ENCODE measurements around the gene FPR1.

DNA sequence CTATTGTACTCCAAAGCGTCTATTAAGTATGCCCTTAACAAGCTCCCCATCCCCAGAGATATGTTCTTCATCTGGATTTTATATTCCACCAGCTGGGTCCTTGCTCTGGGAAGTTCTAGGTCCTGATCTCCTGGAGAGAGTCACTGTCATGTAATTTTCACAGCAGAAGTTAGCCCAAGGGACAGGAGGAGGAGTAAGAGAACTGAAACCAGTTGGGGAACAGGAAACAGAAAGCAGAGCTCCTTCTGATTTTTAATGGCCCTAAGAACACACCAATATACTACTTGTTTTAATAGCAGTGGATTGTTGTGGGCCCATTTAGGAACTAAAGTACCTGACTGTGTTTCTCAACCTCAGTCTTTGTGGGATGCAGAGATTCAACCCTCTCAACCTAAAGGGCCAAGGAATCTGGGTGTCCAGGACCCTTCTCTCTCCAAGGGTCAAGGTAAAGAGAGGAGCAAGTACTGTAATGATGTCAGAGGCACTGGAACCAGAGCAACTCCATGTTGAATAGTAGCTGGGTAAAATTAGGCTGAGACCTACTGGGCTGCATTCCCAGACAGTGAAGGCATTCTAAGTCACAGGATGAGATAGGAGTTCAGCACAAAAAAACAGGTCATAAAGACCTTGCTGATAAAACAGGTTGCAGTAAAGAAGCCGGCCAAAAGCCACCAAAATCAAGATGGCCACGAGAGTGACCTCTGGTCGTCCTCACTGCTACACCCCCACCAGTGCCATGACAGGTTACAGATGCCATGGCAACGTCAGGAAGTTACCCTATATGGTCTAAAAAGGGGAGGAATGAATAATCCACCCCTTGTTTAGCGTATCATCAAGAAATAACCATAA, 35.2 kb upstream of the FPR1 start:
- TF ChIP-seq, protein P1, sequence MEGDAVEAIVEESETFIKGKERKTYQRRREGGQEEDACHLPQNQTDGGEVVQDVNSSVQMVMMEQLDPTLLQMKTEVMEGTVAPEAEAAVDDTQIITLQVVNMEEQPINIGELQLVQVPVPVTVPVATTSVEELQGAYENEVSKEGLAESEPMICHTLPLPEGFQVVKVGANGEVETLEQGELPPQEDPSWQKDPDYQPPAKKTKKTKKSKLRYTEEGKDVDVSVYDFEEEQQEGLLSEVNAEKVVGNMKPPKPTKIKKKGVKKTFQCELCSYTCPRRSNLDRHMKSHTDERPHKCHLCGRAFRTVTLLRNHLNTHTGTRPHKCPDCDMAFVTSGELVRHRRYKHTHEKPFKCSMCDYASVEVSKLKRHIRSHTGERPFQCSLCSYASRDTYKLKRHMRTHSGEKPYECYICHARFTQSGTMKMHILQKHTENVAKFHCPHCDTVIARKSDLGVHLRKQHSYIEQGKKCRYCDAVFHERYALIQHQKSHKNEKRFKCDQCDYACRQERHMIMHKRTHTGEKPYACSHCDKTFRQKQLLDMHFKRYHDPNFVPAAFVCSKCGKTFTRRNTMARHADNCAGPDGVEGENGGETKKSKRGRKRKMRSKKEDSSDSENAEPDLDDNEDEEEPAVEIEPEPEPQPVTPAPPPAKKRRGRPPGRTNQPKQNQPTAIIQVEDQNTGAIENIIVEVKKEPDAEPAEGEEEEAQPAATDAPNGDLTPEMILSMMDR (conservative IDR thresholded peaks at IDR 0.05; ENCODE audit: low read depth, low read length), result no peak
- no peak for TF ChIP-seq MXI1 (IDR thresholded peaks at IDR 0.05; ENCODE audit: borderline replicate concordance, low read depth, low read length)
- TF ChIP-seq, protein P2, sequence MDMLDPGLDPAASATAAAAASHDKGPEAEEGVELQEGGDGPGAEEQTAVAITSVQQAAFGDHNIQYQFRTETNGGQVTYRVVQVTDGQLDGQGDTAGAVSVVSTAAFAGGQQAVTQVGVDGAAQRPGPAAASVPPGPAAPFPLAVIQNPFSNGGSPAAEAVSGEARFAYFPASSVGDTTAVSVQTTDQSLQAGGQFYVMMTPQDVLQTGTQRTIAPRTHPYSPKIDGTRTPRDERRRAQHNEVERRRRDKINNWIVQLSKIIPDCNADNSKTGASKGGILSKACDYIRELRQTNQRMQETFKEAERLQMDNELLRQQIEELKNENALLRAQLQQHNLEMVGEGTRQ (IDR thresholded peaks at IDR 0.05; ENCODE audit: low read depth, low read length), result no peak
- TF ChIP-seq RAD21 (IDR thresholded peaks at IDR 0.05; ENCODE audit: low read length), result no peak
- TF ChIP-seq CEBPB (IDR thresholded peaks at IDR 0.05; ENCODE audit: low read depth, low read length), result no peak
- TF ChIP-seq POLR2A (IDR thresholded peaks at IDR 0.05; ENCODE audit: low read depth, low read length), result no peak
